CD14-positive monocyte (primary cell): Measurements from ENCODE around the gene RASA2. TPM values are rescaled to one million over a fixed set of nuclear protein-coding genes. Genes with fewer than 3 reads are reported as not detected.

Source experiments
- DNase-seq, 3 donors: peaks; one replicate each; pipeline ENCODE4 v3.0.0-alpha.2; 2011 to 2022
- H2AFZ ChIP-seq: 2 replicates; pipeline ENCODE4 v1.6.0; 2012; ENCODE audit warnings: mild to moderate bottlenecking, low read depth, low read length, inconsistent platforms; ENCODE audit not compliant: insufficient read depth, poor library complexity, severe bottlenecking
- H3K27ac ChIP-seq, 2 donors: 1 replicate in 1 of 2; 2 replicates in 1 of 2; pipeline ENCODE4 v1.5.1; 2012 to 2013; ENCODE audit warnings: low read length in 2 of 2, control low read depth in 1 of 2, inconsistent platforms in 1 of 2, low read depth in 1 of 2, mild to moderate bottlenecking in 1 of 2
- H3K27me3 ChIP-seq, 2 donors: one replicate each; pipeline versions ENCODE4 v1.6.0 to v1.6.1; 2011 to 2013; ENCODE audit warnings: low read length in 2 of 2; ENCODE audit not compliant: control insufficient read depth in 2 of 2, insufficient read depth in 2 of 2
- H3K36me3 ChIP-seq, 2 donors: replicated peaks in 1 of 2; 1 replicate in 1 of 2; 2 replicates in 1 of 2; pipeline versions ENCODE4 v1.5.1 to v1.6.1; 2012 to 2013; ENCODE audit warnings: low read length in 2 of 2, control low read depth in 1 of 2, inconsistent platforms in 1 of 2, mild to moderate bottlenecking in 1 of 2; ENCODE audit not compliant: insufficient read depth in 2 of 2, control insufficient read depth in 1 of 2
- H3K4me1 ChIP-seq, 2 donors: 1 replicate in 1 of 2; 2 replicates in 1 of 2; pipeline versions ENCODE4 v1.5.1 to v1.6.1; 2012 to 2013; ENCODE audit warnings: low read length in 2 of 2, control low read depth in 1 of 2, inconsistent platforms in 1 of 2, mild to moderate bottlenecking in 1 of 2, moderate library complexity in 1 of 2; ENCODE audit not compliant: insufficient read depth in 2 of 2, control insufficient read depth in 1 of 2
- H3K4me2 ChIP-seq: replicated peaks from 2 replicates; pipeline ENCODE3; 2012; ENCODE audit warnings: low read length, moderate library complexity, mild to moderate bottlenecking; ENCODE audit not compliant: poor library complexity, severe bottlenecking; ENCODE audit errors: extremely low read depth
- H3K4me3 ChIP-seq, 3 experiments: fragments of 200-600 bp in 1 of 3; sonication (generic) in 1 of 3; replicated peaks in 1 of 3; 1 replicate in 2 of 3; 2 replicates in 1 of 3; pipeline ENCODE4 v1.5.1; 2011 to 2013; ENCODE audit warnings: low read length in 3 of 3, mild to moderate bottlenecking in 3 of 3, control low read depth in 2 of 3, low read depth in 2 of 3, inconsistent platforms in 1 of 3, moderate library complexity in 1 of 3
- H3K79me2 ChIP-seq: 2 replicates; pipeline ENCODE4 v1.6.0; 2012; ENCODE audit warnings: mild to moderate bottlenecking, control low read depth, inconsistent platforms, low read length, moderate library complexity; ENCODE audit not compliant: insufficient read depth
- H3K9ac ChIP-seq: 2 replicates; pipeline ENCODE4 v1.6.0; 2017; ENCODE audit warnings: low read length, mild to moderate bottlenecking; ENCODE audit not compliant: insufficient read depth, poor library complexity, severe bottlenecking
- H3K9me3 ChIP-seq, 2 donors: replicated peaks in 1 of 2; 1 replicate in 1 of 2; 2 replicates in 1 of 2; pipeline versions ENCODE4 v1.5.1 to v1.6.1; 2012 to 2013; ENCODE audit warnings: low read length in 2 of 2, control low read depth in 1 of 2; ENCODE audit not compliant: control insufficient read depth in 1 of 2, insufficient read depth in 1 of 2
- H4K20me1 ChIP-seq: 2 replicates; pipeline ENCODE4 v1.6.0; 2012; ENCODE audit warnings: mild to moderate bottlenecking, low read length, control low read depth, moderate library complexity; ENCODE audit not compliant: insufficient read depth
- H3K27ac Mint-ChIP-seq, 7 donors: one replicate each; pipeline ENCODE4 v1.8.0; 2020; ENCODE audit warnings: mild to moderate bottlenecking in 7 of 7, mixed read lengths in 7 of 7, moderate library complexity in 6 of 7, inconsistent platforms in 2 of 7
- H3K27me3 Mint-ChIP-seq, 3 donors: one replicate each; pipeline ENCODE4 v1.8.0; 2021 to 2022; ENCODE audit warnings: low read depth in 3 of 3, mild to moderate bottlenecking in 3 of 3, mixed read lengths in 3 of 3, moderate library complexity in 3 of 3, inconsistent platforms in 1 of 3
- H3K36me3 Mint-ChIP-seq, 2 donors: one replicate each; pipeline ENCODE4 v1.8.0; 2020; ENCODE audit warnings: mixed read lengths in 2 of 2, inconsistent platforms in 1 of 2, mild to moderate bottlenecking in 1 of 2
- H3K4me1 Mint-ChIP-seq: one replicate; pipeline ENCODE4 v1.8.0; 2020; ENCODE audit warnings: mild to moderate bottlenecking, mixed read lengths
- H3K4me3 Mint-ChIP-seq, 2 donors: one replicate each; pipeline ENCODE4 v1.8.0; 2020; ENCODE audit warnings: mild to moderate bottlenecking in 2 of 2, mixed read lengths in 2 of 2, moderate library complexity in 1 of 2
- H3K9me3 Mint-ChIP-seq, 7 donors: one replicate each; pipeline ENCODE4 v1.8.0; 2020 to 2022; ENCODE audit warnings: mixed read lengths in 7 of 7, mild to moderate bottlenecking in 6 of 7, moderate library complexity in 6 of 7, inconsistent platforms in 2 of 7
- WGBS: methylation state at CpG from one replicate; pipeline ENCODE4 v1.1.5; 2013; ENCODE audit warnings: missing lambda C conversion rate; ENCODE audit not compliant: insufficient coverage; 5-methylcytosine and 5-hydroxymethylcytosine counted together
- intact Hi-C, 2 donors: fragments of 100-400 bp; cut with micrococcal nuclease; formaldehyde crosslinking; loops; one replicate each; pipeline versions ENCODE4 v1.15.0 to v1.15.1; 2023
- polyA plus RNA-seq, 3 donors: library from polyadenylated mRNA; depleted of rRNA in 1 of 3; unstranded in 2 of 3; stranded (reverse) in 1 of 3; fragments of 300-500 nt in 2 of 3; fragments of >200 nt in 1 of 3; fragmentation: Illumina TruSeq in 2 of 3; gene quantifications; 1 replicate in 2 of 3; 2 replicates in 1 of 3; pipeline ENCODE4 v1.2.3, GENCODE V29; 2012 to 2021
- TF ChIP-seq, protein P1 (sequence below): fragments of 200-600 bp; IDR thresholded peaks from one replicate; pipeline ENCODE4 v1.8.0; 2022; ENCODE audit warnings: antibody characterized with exemption, mild to moderate bottlenecking

Gene RASA2
- polyA plus RNA-seq, 3 donors: 7.0 to 13.5 (median 8.8) TPM

DNA sequence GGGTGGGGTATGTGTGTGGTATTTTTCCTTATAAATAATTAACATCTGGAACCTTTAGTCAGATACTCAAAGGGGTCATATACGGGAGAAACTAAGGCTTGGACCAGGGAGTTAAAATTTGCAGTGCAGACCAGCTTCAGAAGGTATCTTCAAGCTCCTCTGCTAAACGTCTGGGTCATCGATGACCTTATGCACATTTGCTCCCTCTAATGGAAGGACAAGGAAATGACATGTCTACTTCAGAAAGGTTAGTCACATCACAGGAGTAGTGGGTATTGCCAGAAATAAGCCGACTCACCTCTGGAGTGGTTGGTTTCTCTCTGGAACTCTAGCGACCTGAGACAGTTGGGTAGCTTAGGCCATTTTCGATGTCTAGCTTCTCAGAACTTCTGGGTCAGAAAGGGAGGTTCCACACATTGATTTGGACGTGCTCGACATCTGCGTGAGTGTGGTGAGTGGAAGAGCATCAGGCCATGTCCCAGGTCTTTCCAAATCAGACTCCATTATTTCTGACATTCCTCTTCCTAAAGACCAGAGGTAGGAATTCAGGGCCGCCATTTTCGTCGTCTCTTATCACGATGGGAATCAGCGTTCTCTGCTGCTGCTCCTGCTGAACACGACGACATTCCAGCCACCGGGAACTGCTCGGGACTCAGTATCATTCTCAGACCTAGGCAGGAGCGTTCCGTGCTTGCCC is 31.8 kb upstream of the RASA2 start:
- Mint-ChIP-seq H3K27me3 (peaks cover 0 to 2% (median 0%) of the 10 kb centered on the region in 3 donors), H3K4me3 (no peak overlapping the region), H3K27ac (no peak overlapping the region), H3K9me3 (no peaks in the 10 kb centered on the region), H3K4me1 (peaks cover 7% of the 10 kb centered on the region), H3K36me3 (no peaks in the 10 kb centered on the region)
- Histone ChIP-seq H3K27me3 (no peaks in the 10 kb centered on the region), H3K36me3 (no peaks in the 10 kb centered on the region), H3K9me3 (no peaks in the 10 kb centered on the region), H3K4me3 (no peak overlapping the region), H2AFZ (no peak overlapping the region), H3K79me2 (no peaks in the 10 kb centered on the region), H4K20me1 (no peaks in the 10 kb centered on the region), H3K27ac (no peak overlapping the region), H3K9ac (no peak overlapping the region), H3K4me2 (no peak overlapping the region), H3K4me1 (peaks cover 0 to 6% of the 10 kb centered on the region in 2 donors)
- DNase-seq: peak; percentile 53 to 75 (median 65)
- intact Hi-C loops: loop anchor here in 1 of 2 donors (5.0 kb wide), 1 partner anchor 143 kb away; no protein-coding TSS in a partner anchor
- TF ChIP-seq, protein P1, sequence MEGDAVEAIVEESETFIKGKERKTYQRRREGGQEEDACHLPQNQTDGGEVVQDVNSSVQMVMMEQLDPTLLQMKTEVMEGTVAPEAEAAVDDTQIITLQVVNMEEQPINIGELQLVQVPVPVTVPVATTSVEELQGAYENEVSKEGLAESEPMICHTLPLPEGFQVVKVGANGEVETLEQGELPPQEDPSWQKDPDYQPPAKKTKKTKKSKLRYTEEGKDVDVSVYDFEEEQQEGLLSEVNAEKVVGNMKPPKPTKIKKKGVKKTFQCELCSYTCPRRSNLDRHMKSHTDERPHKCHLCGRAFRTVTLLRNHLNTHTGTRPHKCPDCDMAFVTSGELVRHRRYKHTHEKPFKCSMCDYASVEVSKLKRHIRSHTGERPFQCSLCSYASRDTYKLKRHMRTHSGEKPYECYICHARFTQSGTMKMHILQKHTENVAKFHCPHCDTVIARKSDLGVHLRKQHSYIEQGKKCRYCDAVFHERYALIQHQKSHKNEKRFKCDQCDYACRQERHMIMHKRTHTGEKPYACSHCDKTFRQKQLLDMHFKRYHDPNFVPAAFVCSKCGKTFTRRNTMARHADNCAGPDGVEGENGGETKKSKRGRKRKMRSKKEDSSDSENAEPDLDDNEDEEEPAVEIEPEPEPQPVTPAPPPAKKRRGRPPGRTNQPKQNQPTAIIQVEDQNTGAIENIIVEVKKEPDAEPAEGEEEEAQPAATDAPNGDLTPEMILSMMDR: peak; percentile 82
- WGBS: 65% methylated on average over 17 of the region's 20 CpGs

DNA sequence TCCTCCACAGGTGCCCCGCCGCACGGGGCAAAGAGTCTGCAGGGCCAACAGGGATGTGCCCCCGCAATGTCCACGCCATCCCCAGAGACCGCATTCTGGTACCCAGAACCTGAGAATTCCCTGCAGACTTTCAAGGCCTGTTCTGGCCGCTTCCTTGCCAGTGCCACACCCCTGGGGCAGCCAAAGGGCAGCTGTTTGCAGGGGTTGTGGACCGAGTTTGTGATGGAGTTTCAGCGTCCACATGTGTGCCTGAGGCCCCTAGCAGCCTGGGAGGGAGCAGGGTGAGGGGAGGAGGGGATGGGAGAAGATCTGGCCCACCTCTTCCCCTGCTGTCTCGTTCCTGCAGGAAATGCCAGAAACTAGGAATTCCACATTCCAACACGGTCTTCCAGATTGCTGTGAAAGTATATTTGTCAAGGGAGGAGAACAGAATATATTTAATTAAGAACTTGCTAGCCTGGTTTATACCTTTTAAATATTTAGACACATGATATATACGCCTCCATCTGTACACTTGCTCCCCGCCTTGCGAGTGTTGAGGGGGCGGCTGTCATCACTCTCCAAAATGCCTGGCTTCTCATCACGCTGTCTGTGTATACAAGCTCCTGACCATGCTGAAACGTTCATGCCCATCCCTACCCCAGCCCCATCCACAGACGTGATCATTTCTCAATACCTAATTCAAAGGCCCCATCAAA is 31.1 kb upstream of the RASA2 start:
- Histone ChIP-seq H3K4me1 (peaks cover 0 to 6% of the 10 kb centered on the region in 2 donors), H3K36me3 (no peaks in the 10 kb centered on the region), H3K4me3 (no peak overlapping the region), H2AFZ (no peak overlapping the region), H3K4me2 (no peak overlapping the region), H3K27ac (no peak overlapping the region), H3K79me2 (no peaks in the 10 kb centered on the region), H3K9ac (no peak overlapping the region), H3K27me3 (no peaks in the 10 kb centered on the region), H4K20me1 (no peaks in the 10 kb centered on the region), H3K9me3 (no peaks in the 10 kb centered on the region)
- Mint-ChIP-seq H3K4me3 (no peak overlapping the region), H3K9me3 (no peaks in the 10 kb centered on the region), H3K36me3 (no peaks in the 10 kb centered on the region), H3K27me3 (peaks cover 0 to 2% (median 0%) of the 10 kb centered on the region in 3 donors), H3K27ac (no peak overlapping the region), H3K4me1 (peaks cover 7% of the 10 kb centered on the region)
- intact Hi-C loops: no loop called here
- 88% methylated on average over 15 of the region's 18 CpGs for WGBS
- TF ChIP-seq, protein P1: no peak
- no peak for DNase-seq
